Endothelial cell of umbilical vein (primary cell): ENCODE results near the gene GRIK3. TPM values are rescaled to one million over a fixed set of nuclear protein-coding genes. Genes with fewer than 3 reads are reported as not detected.

Experiments used
- BruUV-seq: library from RNA; stranded (reverse); fragments of 400-500 nt; replicated peaks from 2 replicates; lab custom pipeline; 2021; lab: Mats Ljungman, UMichigan
- CTCF ChIA-PET: fragments of 300-600, 350-600 bp; sonication (Branson Sonifier 250); formaldehyde crosslinking; loops from one replicate; lab custom pipeline; 2021; ENCODE audit warnings: antibody characterized with exemption, inconsistent platforms; lab: Charles Lee
- POLR2A ChIA-PET: fragments of 300-600, 350-600 bp; sonication (Branson Sonifier 250); formaldehyde crosslinking; loops from one replicate; lab custom pipeline; 2021; ENCODE audit warnings: antibody characterized with exemption, inconsistent platforms; lab: Charles Lee
- DNase-seq: peaks from one replicate; pipeline ENCODE4 v3.0.0-alpha.2; 2011; ENCODE audit warnings: low read depth, low spot score
- FAIRE-seq: peaks from 2 replicates; lab custom pipeline; 2011; peaks lifted over from hg19 to GRCh38; lab: Jason Lieb, UNC
- H2AFZ ChIP-seq: 2 replicates; pipeline ENCODE4 v1.6.0; 2012; ENCODE audit warnings: low read depth, low read length, control low read depth, inconsistent platforms
- H3K27ac ChIP-seq: 2 replicates; pipeline ENCODE4 v1.5.1; 2011; ENCODE audit warnings: low read depth, mild to moderate bottlenecking, control low read depth, low read length, moderate library complexity; ENCODE audit not compliant: insufficient read depth
- H3K27me3 ChIP-seq, 2 experiments: 2 replicates each; pipeline versions ENCODE4 v1.6.0 to v1.6.1; 2011; ENCODE audit warnings: low read length in 2 of 2, mixed read lengths in 1 of 2; ENCODE audit not compliant: control insufficient read depth in 2 of 2, insufficient read depth in 2 of 2
- H3K36me3 ChIP-seq, 2 experiments: 2 replicates in 1 of 2; 3 replicates in 1 of 2; pipeline ENCODE4 v1.5.1; 2011; ENCODE audit warnings: low read length in 2 of 2, mild to moderate bottlenecking in 1 of 2, moderate library complexity in 1 of 2; ENCODE audit not compliant: control insufficient read depth in 2 of 2, insufficient read depth in 2 of 2; ENCODE audit errors: extremely low read depth in 1 of 2
- H3K4me1 ChIP-seq: 3 replicates; pipeline ENCODE4 v1.5.1; 2011; ENCODE audit warnings: mild to moderate bottlenecking, low read length; ENCODE audit not compliant: control insufficient read depth, insufficient read depth; ENCODE audit errors: extremely low read depth
- H3K4me2 ChIP-seq: 2 replicates; pipeline ENCODE4 v1.6.1; 2011; ENCODE audit warnings: low read length, control low read depth, mixed read lengths; ENCODE audit not compliant: insufficient read depth
- H3K4me3 ChIP-seq, 3 experiments: fragments of 200-600 bp in 1 of 3; sonication (generic), shearing (Covaris generic) in 1 of 3; replicated peaks in 1 of 3; 2 replicates each; pipeline ENCODE4 v1.5.1; 2011 to 2016; ENCODE audit warnings: control low read depth in 3 of 3, low read length in 3 of 3, mild to moderate bottlenecking in 2 of 3, inconsistent platforms in 1 of 3, low read depth in 1 of 3, moderate library complexity in 1 of 3; ENCODE audit not compliant: insufficient read depth in 1 of 3
- H3K79me2 ChIP-seq: 2 replicates; pipeline ENCODE4 v1.6.0; 2012; ENCODE audit warnings: low read length, inconsistent platforms; ENCODE audit not compliant: control insufficient read depth, insufficient read depth
- H3K9ac ChIP-seq: replicated peaks from 2 replicates; pipeline ENCODE3; 2011; ENCODE audit warnings: low read length, control low read depth; ENCODE audit not compliant: insufficient read depth; ENCODE audit errors: extremely low read depth
- H3K9me1 ChIP-seq: replicated peaks from 3 replicates; pipeline ENCODE4 v1.6.0; 2011; ENCODE audit warnings: mild to moderate bottlenecking, low read length; ENCODE audit not compliant: control insufficient read depth, insufficient read depth; ENCODE audit errors: extremely low read depth
- H3K9me3 ChIP-seq: replicated peaks from 2 replicates; pipeline ENCODE4 v1.5.1; 2012; ENCODE audit warnings: low read length, inconsistent platforms; ENCODE audit not compliant: control insufficient read depth, insufficient read depth
- H4K20me1 ChIP-seq: replicated peaks from 2 replicates; pipeline ENCODE3; 2011; ENCODE audit warnings: mild to moderate bottlenecking, low read length; ENCODE audit not compliant: control insufficient read depth, insufficient read depth; ENCODE audit errors: extremely low read depth
- CTCF ChIP-seq, 2 donors: IDR thresholded peaks; 1 replicate in 1 of 2; 2 replicates in 1 of 2; pipeline ENCODE4 v1.5.1; 2011; ENCODE audit warnings: low read length in 2 of 2, mild to moderate bottlenecking in 2 of 2, moderate library complexity in 2 of 2, control low read depth in 1 of 2, inconsistent platforms in 1 of 2, low read depth in 1 of 2; ENCODE audit not compliant: insufficient read depth in 1 of 2; ENCODE audit errors: extremely low read depth in 1 of 2
- EZH2 ChIP-seq: IDR thresholded peaks from 2 replicates; pipeline ENCODE4 v1.6.1; 2012; ENCODE audit warnings: borderline replicate concordance, low read depth, mild to moderate bottlenecking, moderate library complexity, low read length, inconsistent platforms; ENCODE audit not compliant: severe bottlenecking
- FOS ChIP-seq: IDR thresholded peaks from 2 replicates; pipeline ENCODE4 v1.6.1; 2011; ENCODE audit warnings: mild to moderate bottlenecking, low read length, moderate library complexity, borderline replicate concordance; ENCODE audit not compliant: insufficient read depth
- GATA2 ChIP-seq: IDR thresholded peaks from 2 replicates; pipeline ENCODE4 v1.7.0; 2011; ENCODE audit warnings: low read depth, mild to moderate bottlenecking, moderate library complexity, mixed read lengths, low read length; ENCODE audit not compliant: insufficient read length, insufficient read depth
- JUN ChIP-seq: IDR thresholded peaks from 2 replicates; pipeline ENCODE4 v1.6.1; 2011; ENCODE audit warnings: borderline replicate concordance, low read depth; ENCODE audit not compliant: insufficient read length, insufficient read depth
- MAX ChIP-seq: IDR thresholded peaks from 2 replicates; pipeline ENCODE4 v1.6.1; 2011; ENCODE audit not compliant: insufficient read depth, insufficient read length
- MYC ChIP-seq: IDR thresholded peaks from one replicate; pipeline ENCODE4 v1.6.1; 2011; ENCODE audit warnings: mild to moderate bottlenecking, low read depth, low read length
- POLR2A ChIP-seq: IDR thresholded peaks from 2 replicates; pipeline ENCODE4 v1.6.1; 2012; ENCODE audit warnings: low read depth, mild to moderate bottlenecking, control low read depth, low read length
- POLR2AphosphoS5 ChIP-seq: IDR thresholded peaks from 2 replicates; pipeline ENCODE4 v1.6.1; 2012; ENCODE audit warnings: low read depth, mild to moderate bottlenecking, control low read depth, low read length, moderate library complexity; ENCODE audit not compliant: insufficient read depth
- dilution Hi-C: fragments of 300-500 bp; cut with MboI; formaldehyde crosslinking; loops from one replicate; pipeline ENCODE4 v1.15.0; 2019; ENCODE audit warnings: low sequenced_read_pairs; ENCODE audit not compliant: extremely low pct_ligation_motif_present
- intact Hi-C: fragments of 100-400 bp; cut with micrococcal nuclease; formaldehyde crosslinking; loops from one replicate; pipeline ENCODE4 v1.10.0; 2022
- polyA plus RNA-seq, 4 experiments: library from polyadenylated mRNA; depleted of rRNA in 3 of 4; stranded (reverse) in 3 of 4; unstranded in 1 of 4; fragments of >200 nt; gene quantifications; 2 replicates each; pipeline versions ENCODE4 v1.2.1 to v1.2.3, GENCODE V29; 2011 to 2012; ENCODE audit warnings: missing spikeins in 1 of 4
- total RNA-seq: library from RNA; stranded (reverse); gene quantifications from 2 replicates; pipeline ENCODE4 v1.2.3, GENCODE V29; 2021

Gene GRIK3
- total and polyA plus RNA-seq, 2 donors (not counting 3 experiments of a cell fraction or from before 2014, with no cell fraction given): not detected

GRCh38 chr1:36981771-36982622 is 52.3 kb downstream of the GRIK3 start:
- no peak overlapping the region for H3K4me2 ChIP-seq
- intact Hi-C loops (no loop called here), dilution Hi-C loops (no loop called here)
- ChIA-PET CTCF (no interaction called here), POLR2A (no interaction called here)
- no peak overlapping the region for H2AFZ ChIP-seq
- no peak overlapping the region for H3K27ac ChIP-seq
- FAIRE-seq (no peak), DNase-seq (no peak)
- TF ChIP-seq MAX (no peak), MYC (no peak), POLR2AphosphoS5 (no peak), GATA2 (no peak), JUN (no peak), FOS (no peak), POLR2A (no peak), EZH2 (no peak), CTCF (IDR thresholded peaks at IDR 0.05; ENCODE audit: extremely low read depth in 1 of 2, insufficient read depth in 1 of 2, low read depth in 1 of 2, low read length in 2 of 2) (no peak)
- H3K36me3 ChIP-seq: no peaks in the 10 kb centered on the region
- BruUV-seq: no TSS peak
- H3K9ac ChIP-seq: no peak overlapping the region
- H3K4me1 ChIP-seq: no peaks in the 10 kb centered on the region
- no peaks in the 10 kb centered on the region for H4K20me1 ChIP-seq
- H3K4me3 ChIP-seq: no peak overlapping the region
- H3K9me3 ChIP-seq: no peaks in the 10 kb centered on the region
- no peaks in the 10 kb centered on the region for H3K9me1 ChIP-seq
- no peaks in the 10 kb centered on the region for H3K27me3 ChIP-seq
- H3K79me2 ChIP-seq: no peaks in the 10 kb centered on the region
